Stimulated activated CD4-positive, alpha-beta T cell treated with anti-CD3 and anti-CD28 coated beads, Interleukin-4, amount 100 ng/mL, for 4 hours (primary cell): ENCODE data around the gene ACBD4.
A peak's percentile ranks its signal among the peaks of the same experiment; 100 is the strongest.
"Not testable (repeated sequence)": the region's sequence is repeated elsewhere in the genome, so short reads cannot be mapped to it uniquely, and the experiment has no call there.

Experiments used
- DNase-seq, 2 experiments: peaks; one replicate each; pipeline ENCODE4 v3.0.0-alpha.2; 2020

The ACBD4 gene

GRCh38 chr17:45121055-45121454, 14.4 kb upstream of the ACBD4 start:
- no peak for DNase-seq

GRCh38 chr17:45123076-45123770, 12.3 kb upstream of the ACBD4 start:
- DNase-seq = no peak

GRCh38 chr17:45123930-45124796, 11.3 kb upstream of the ACBD4 start:
- DNase-seq = peak in 1 of 2 experiments; percentile 19

GRCh38 chr17:45124797-45125122, 10.7 kb upstream of the ACBD4 start:
- DNase-seq = not testable (repeated sequence)

- no peak for DNase-seq
Measured at GRCh38 chr17:45125509-45125908, 10.0 kb upstream of the ACBD4 start.

- no peak for DNase-seq
Measured at GRCh38 chr17:45127207-45127547, 8.3 kb upstream of the ACBD4 start.

GRCh38 chr17:45127548-45128300, 7.8 kb upstream of the ACBD4 start:
- DNase-seq = no peak

- no peak for DNase-seq
Measured at GRCh38 chr17:45128331-45128730, 7.2 kb upstream of the ACBD4 start.

- no peak for DNase-seq
Measured at GRCh38 chr17:45128989-45129388, 6.5 kb upstream of the ACBD4 start.

- no peak for DNase-seq
Measured at GRCh38 chr17:45129426-45129939, 6.0 kb upstream of the ACBD4 start.

- DNase-seq = no peak
Measured at GRCh38 chr17:45129940-45130680, 5.4 kb upstream of the ACBD4 start.

- DNase-seq = no peak
Measured at GRCh38 chr17:45130681-45131615, 4.5 kb upstream of the ACBD4 start.

GRCh38 chr17:45131616-45132319, 3.7 kb upstream of the ACBD4 start:
- DNase-seq = peak in 1 of 2 experiments; percentile 51

- DNase-seq = peak in 1 of 2 experiments; percentile 11
Measured at GRCh38 chr17:45132320-45132571, 3.2 kb upstream of the ACBD4 start, which contains the start of gene PLCD3. TSS of gene PLCD3 (minus strand) at chr17:45132515. CDS start at chr17:45132410, 105 bp downstream.

GRCh38 chr17:45132572-45133463, 2.7 kb upstream of the ACBD4 start:
- DNase-seq = peak; percentile 63 to 77

GRCh38 chr17:45135978-45136791, 698 bp downstream of the ACBD4 start:
- no peak for DNase-seq

- DNase-seq = no peak
Measured at GRCh38 chr17:45136846-45137560, 1.5 kb downstream of the ACBD4 start.

GRCh38 chr17:45137561-45138305, 2.2 kb downstream of the ACBD4 start:
- no peak for DNase-seq
